Measurements from ENCODE around the gene PICALM. TPM values are rescaled to one million over a fixed set of nuclear protein-coding genes. Genes with fewer than 3 reads are reported as not detected.
A peak's percentile ranks its signal among the peaks of the same experiment; 100 is the strongest.

The PICALM gene
- polyA plus RNA-seq, 3 donors: 227 to 296 (median 288) TPM

GRCh38 chr11:86021377-86021776 lies 47.5 kb downstream of the PICALM start:
- no peak for DNase-seq (ENCODE audit: extremely low read depth in 1 of 11, low read depth in 9 of 11, low spot score in 4 of 11)

- DNase-seq (ENCODE audit: extremely low read depth in 1 of 11, low read depth in 9 of 11, low spot score in 4 of 11): no peak
These were observed 50.6 kb downstream of the PICALM start for GRCh38 chr11:86018249-86018648.

- no peak for DNase-seq (ENCODE audit: extremely low read depth in 1 of 11, low read depth in 9 of 11, low spot score in 4 of 11)
These were observed 52.4 kb downstream of the PICALM start for GRCh38 chr11:86016451-86016850.

GRCh38 chr11:86015699-86016098 lies 53.2 kb downstream of the PICALM start:
- DNase-seq (ENCODE audit: extremely low read depth in 1 of 11, low read depth in 9 of 11, low spot score in 4 of 11): no peak

- peak in 1 of 11 donors; percentile 1 for DNase-seq (ENCODE audit: extremely low read depth in 1 of 11, low read depth in 9 of 11, low spot score in 4 of 11)
These were observed 54.7 kb downstream of the PICALM start for GRCh38 chr11:86014221-86014620.

GRCh38 chr11:86013713-86014112 lies 55.2 kb downstream of the PICALM start:
- DNase-seq (ENCODE audit: extremely low read depth in 1 of 11, low read depth in 9 of 11, low spot score in 4 of 11): no peak

- no peak for DNase-seq (ENCODE audit: extremely low read depth in 1 of 11, low read depth in 9 of 11, low spot score in 4 of 11)
These were observed 57.7 kb downstream of the PICALM start for GRCh38 chr11:86011175-86011574.

- no peak for DNase-seq (ENCODE audit: extremely low read depth in 1 of 11, low read depth in 9 of 11, low spot score in 4 of 11)
These were observed 65.2 kb downstream of the PICALM start for GRCh38 chr11:86003654-86004053.

- DNase-seq (ENCODE audit: extremely low read depth in 1 of 11, low read depth in 9 of 11, low spot score in 4 of 11): no peak
These were observed 66.5 kb downstream of the PICALM start for GRCh38 chr11:86002431-86002830.

GRCh38 chr11:85991508-85991907 lies 77.4 kb downstream of the PICALM start:
- no peak for DNase-seq (ENCODE audit: extremely low read depth in 1 of 11, low read depth in 9 of 11, low spot score in 4 of 11)

GRCh38 chr11:85989746-85990145 lies 79.1 kb downstream of the PICALM start:
- DNase-seq (ENCODE audit: extremely low read depth in 1 of 11, low read depth in 9 of 11, low spot score in 4 of 11): no peak

GRCh38 chr11:85988780-85989179 lies 80.1 kb downstream of the PICALM start:
- no peak for DNase-seq (ENCODE audit: extremely low read depth in 1 of 11, low read depth in 9 of 11, low spot score in 4 of 11)

GRCh38 chr11:85977751-85978160 lies 91.1 kb downstream of the PICALM start:
- no peak for DNase-seq (ENCODE audit: extremely low read depth in 1 of 11, low read depth in 9 of 11, low spot score in 4 of 11)

- no peak for DNase-seq (ENCODE audit: extremely low read depth in 1 of 11, low read depth in 9 of 11, low spot score in 4 of 11)
These were observed 92.4 kb downstream of the PICALM start for GRCh38 chr11:85976525-85976924.

- no peak for DNase-seq (ENCODE audit: extremely low read depth in 1 of 11, low read depth in 9 of 11, low spot score in 4 of 11)
These were observed 94.8 kb downstream of the PICALM start for GRCh38 chr11:85974122-85974521.

- no peak for DNase-seq (ENCODE audit: extremely low read depth in 1 of 11, low read depth in 9 of 11, low spot score in 4 of 11)
These were observed 98.3 kb downstream of the PICALM start for GRCh38 chr11:85970593-85970992.

GRCh38 chr11:85967457-85967856 lies 101.4 kb downstream of the PICALM start:
- no peak for DNase-seq (ENCODE audit: extremely low read depth in 1 of 11, low read depth in 9 of 11, low spot score in 4 of 11)

GRCh38 chr11:85965202-85965601 lies 103.7 kb downstream of the PICALM start:
- no peak for DNase-seq (ENCODE audit: extremely low read depth in 1 of 11, low read depth in 9 of 11, low spot score in 4 of 11)

- peak in 10 of 11 donors; percentile 18 to 80 (median 42) for DNase-seq (ENCODE audit: extremely low read depth in 1 of 11, low read depth in 9 of 11, low spot score in 4 of 11)
These were observed 106.9 kb downstream of the PICALM start for GRCh38 chr11:85961930-85962363.

- no peak for DNase-seq (ENCODE audit: extremely low read depth in 1 of 11, low read depth in 9 of 11, low spot score in 4 of 11)
These were observed 107.8 kb downstream of the PICALM start for GRCh38 chr11:85961130-85961529.

GRCh38 chr11:85960678-85961077 lies 108.2 kb downstream of the PICALM start:
- no peak for DNase-seq (ENCODE audit: extremely low read depth in 1 of 11, low read depth in 9 of 11, low spot score in 4 of 11)

GRCh38 chr11:85955531-85955930 lies 113.4 kb downstream of the PICALM start:
- no peak for DNase-seq (ENCODE audit: extremely low read depth in 1 of 11, low read depth in 9 of 11, low spot score in 4 of 11)
